ENCODE measurements around the gene MMP17.

The MMP17 gene

DNA sequence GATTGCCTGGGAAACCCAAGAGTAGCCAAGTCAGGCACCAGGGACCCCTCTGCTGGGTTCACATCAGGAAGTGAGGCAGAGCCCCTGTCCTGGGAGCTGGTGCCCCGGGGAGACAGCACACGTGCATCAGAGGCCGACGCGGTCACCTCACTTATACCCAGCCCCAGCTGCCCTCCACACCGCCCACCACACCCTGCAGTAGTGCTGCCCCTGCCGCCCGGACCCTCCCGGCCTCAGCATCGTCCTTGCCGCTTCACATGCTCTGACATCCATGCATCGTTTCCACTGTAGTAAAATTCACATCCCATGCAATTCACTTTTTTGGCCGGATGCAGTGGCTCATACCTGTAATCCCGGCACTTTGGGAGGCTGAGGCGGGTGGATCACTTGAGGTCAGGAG lies 14.0 kb downstream of the MMP17 start:
- Histone ChIP-seq H3K4me3 (no peak overlapping the region), H3K9me3 (replicated peaks in 1 of 11) (no peaks in the 10 kb centered on the region), H3K9ac (no peak overlapping the region), H3K27ac (no peak overlapping the region), H4K20me1 (peaks cover 0 to 74% (median 3%) of the 10 kb centered on the region in 11 experiments; a peak in 12 of 22 replicates), H3K36me3 (peaks cover 0 to 61% (median 26%) of the 10 kb centered on the region in 11 experiments; a peak in 16 of 22 replicates), H3K4me1 (no peaks in the 10 kb centered on the region), H3K4me2 (no peak overlapping the region), H3K27me3 (no peaks in the 10 kb centered on the region)
- TF ChIP-seq Cebpa-rat (IDR thresholded peaks at IDR 0.05): no peak

GRCh38 chr12:131843527-131843926 lies 15.3 kb downstream of the MMP17 start:
- peaks cover 0 to 62% (median 26%) of the 10 kb centered on the region in 11 experiments; a peak in 16 of 22 replicates for H3K36me3 ChIP-seq
- no peak overlapping the region for H3K4me3 ChIP-seq
- TF ChIP-seq Cebpa-rat (IDR thresholded peaks at IDR 0.05): no peak
- no peaks in the 10 kb centered on the region for H3K4me1 ChIP-seq
- no peak overlapping the region for H3K27ac ChIP-seq
- H3K4me2 ChIP-seq: no peak overlapping the region
- no peaks in the 10 kb centered on the region for H3K9me3 ChIP-seq (replicated peaks in 1 of 11)
- H4K20me1 ChIP-seq: peaks cover 0 to 61% (median 0%) of the 10 kb centered on the region in 11 experiments; a peak in 4 of 22 replicates
- no peak overlapping the region for H3K9ac ChIP-seq
- no peaks in the 10 kb centered on the region for H3K27me3 ChIP-seq

DNA sequence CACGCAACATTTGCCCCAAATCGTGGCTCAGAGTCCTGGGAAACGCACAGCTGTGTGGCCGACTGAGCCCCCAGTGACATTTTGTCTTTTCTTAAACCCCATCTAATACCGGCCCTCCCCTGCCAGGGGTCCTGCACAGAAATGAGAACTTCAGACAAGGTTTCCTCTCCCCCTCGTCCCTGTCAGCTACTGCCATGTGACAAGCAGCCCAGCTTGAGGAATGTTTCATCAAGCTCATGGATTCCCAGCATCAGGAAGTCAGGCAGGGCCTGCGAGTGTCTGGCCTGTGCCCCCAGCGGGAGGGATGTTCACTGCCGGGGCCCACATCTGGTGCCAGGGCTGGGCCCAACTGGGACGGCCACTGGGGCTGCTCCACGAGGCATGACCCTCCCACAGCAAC lies 15.9 kb downstream of the MMP17 start:
- peaks cover 0 to 55% (median 0%) of the 10 kb centered on the region in 11 experiments; a peak in 4 of 22 replicates for H4K20me1 ChIP-seq
- H3K4me3 ChIP-seq: no peak overlapping the region
- H3K9me3 ChIP-seq (replicated peaks in 1 of 11): no peaks in the 10 kb centered on the region
- H3K4me1 ChIP-seq: peaks cover 0 to 4% (median 0%) of the 10 kb centered on the region in 10 experiments; a peak in 2 of 20 replicates
- H3K36me3 ChIP-seq: peaks cover 0 to 62% (median 26%) of the 10 kb centered on the region in 11 experiments; a peak in 16 of 22 replicates
- no peak overlapping the region for H3K27ac ChIP-seq
- no peak for TF ChIP-seq Cebpa-rat (IDR thresholded peaks at IDR 0.05)
- H3K4me2 ChIP-seq: no peak overlapping the region
- H3K9ac ChIP-seq: no peak overlapping the region
- no peaks in the 10 kb centered on the region for H3K27me3 ChIP-seq

DNA sequence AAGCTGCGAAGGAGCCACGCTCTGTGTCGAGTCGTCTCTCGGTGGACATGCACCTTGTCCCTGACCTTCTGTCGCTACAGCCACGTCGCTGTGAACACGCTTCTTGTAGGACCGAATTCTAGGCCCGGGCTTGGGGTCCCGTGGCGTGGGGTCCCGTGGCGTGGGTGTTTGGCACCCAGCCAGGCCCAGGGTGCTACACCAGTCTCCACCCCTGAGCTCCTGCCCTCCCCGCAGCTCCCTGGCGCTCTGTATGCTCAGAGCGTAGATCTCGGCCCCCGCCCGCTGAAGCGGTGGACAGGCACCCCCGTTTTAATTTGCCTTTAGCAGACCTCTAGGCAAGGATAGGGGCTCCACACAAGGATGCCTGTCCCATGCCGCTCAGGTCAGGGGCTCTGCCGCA lies 16.5 kb downstream of the MMP17 start:
- Histone ChIP-seq H3K27ac (no peak overlapping the region), H3K36me3 (peaks cover 0 to 62% (median 26%) of the 10 kb centered on the region in 11 experiments; a peak in 16 of 22 replicates), H3K4me3 (no peak overlapping the region), H3K9me3 (replicated peaks in 1 of 11) (no peaks in the 10 kb centered on the region), H3K9ac (no peak overlapping the region), H3K4me2 (no peak overlapping the region), H4K20me1 (peaks cover 0 to 56% (median 0%) of the 10 kb centered on the region in 11 experiments; a peak in 2 of 22 replicates), H3K4me1 (peaks cover 0 to 4% (median 0%) of the 10 kb centered on the region in 10 experiments; a peak in 2 of 20 replicates), H3K27me3 (no peaks in the 10 kb centered on the region)
- no peak for TF ChIP-seq Cebpa-rat (IDR thresholded peaks at IDR 0.05)

GRCh38 chr12:131845121-131845520 lies 16.9 kb downstream of the MMP17 start:
- peaks cover 0 to 61% (median 24%) of the 10 kb centered on the region in 11 experiments; a peak in 16 of 22 replicates for H3K36me3 ChIP-seq
- H3K4me3 ChIP-seq: no peak overlapping the region
- no peak for TF ChIP-seq Cebpa-rat (IDR thresholded peaks at IDR 0.05)

GRCh38 chr12:131847456-131847855 lies 19.3 kb downstream of the MMP17 start:
- Histone ChIP-seq H3K27me3 (peaks cover 0 to 16% (median 0%) of the 10 kb centered on the region in 11 experiments; a peak in 4 of 22 replicates), H4K20me1 (peaks cover 0 to 60% (median 13%) of the 10 kb centered on the region in 11 experiments; a peak in 15 of 22 replicates), H3K4me1 (peaks cover 13 to 23% (median 19%) of the 10 kb centered on the region in 10 experiments), H3K27ac (no peak overlapping the region), H3K9me3 (replicated peaks in 1 of 11) (no peaks in the 10 kb centered on the region), H3K36me3 (peaks cover 0 to 48% (median 10%) of the 10 kb centered on the region in 11 experiments; a peak in 9 of 22 replicates), H3K9ac (no peak overlapping the region), H3K4me2 (no peak overlapping the region), H3K4me3 (no peak overlapping the region)
- no peak for TF ChIP-seq Cebpa-rat (IDR thresholded peaks at IDR 0.05)

More at GRCh38 chr12:131845121-131845520, 16.9 kb downstream of the MMP17 start:
- H3K4me2 ChIP-seq: no peak overlapping the region
- no peaks in the 10 kb centered on the region for H3K27me3 ChIP-seq
- peaks cover 0 to 57% (median 0%) of the 10 kb centered on the region in 11 experiments; a peak in 3 of 22 replicates for H4K20me1 ChIP-seq
- H3K9me3 ChIP-seq (replicated peaks in 1 of 11): no peaks in the 10 kb centered on the region
- no peak overlapping the region for H3K9ac ChIP-seq
- no peak overlapping the region for H3K27ac ChIP-seq
- peaks cover 0 to 4% (median 0%) of the 10 kb centered on the region in 10 experiments; a peak in 2 of 20 replicates for H3K4me1 ChIP-seq

DNA sequence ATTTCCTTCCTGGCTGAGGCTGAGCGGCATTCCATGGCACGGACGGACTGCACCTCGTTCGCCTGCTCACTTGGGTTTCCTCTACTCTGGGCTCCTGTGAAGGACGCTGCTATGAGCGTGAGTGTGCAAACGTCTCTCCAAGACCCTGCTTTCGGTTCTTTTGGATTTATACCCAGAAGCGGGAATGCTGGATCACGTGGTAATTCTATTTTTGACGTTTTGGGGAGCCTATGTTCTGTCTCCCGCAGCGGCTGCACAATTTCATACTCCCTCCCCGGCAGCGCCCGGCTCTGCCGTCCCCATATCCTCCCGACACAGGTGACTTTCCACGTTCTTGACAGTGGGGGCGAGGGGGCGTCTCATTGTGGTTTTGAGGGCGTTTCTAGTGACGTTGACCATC lies 20.6 kb downstream of the MMP17 start:
- H3K4me2 ChIP-seq: 0 out of 22 replicates have a peak overlapping the region, but pooled peaks of 1 of the 11 experiments have one; percentile 14
- H3K27ac ChIP-seq: no peak overlapping the region
- H3K27me3 ChIP-seq: peaks cover 0 to 29% (median 0%) of the 10 kb centered on the region in 11 experiments; a peak in 4 of 22 replicates
- H3K4me1 ChIP-seq: peaks cover 22 to 36% (median 32%) of the 10 kb centered on the region in 10 experiments
- H3K36me3 ChIP-seq: peaks cover 0 to 47% (median 10%) of the 10 kb centered on the region in 11 experiments; a peak in 9 of 22 replicates
- no peak overlapping the region for H3K4me3 ChIP-seq
- peaks cover 0 to 68% (median 17%) of the 10 kb centered on the region in 11 experiments; a peak in 15 of 22 replicates for H4K20me1 ChIP-seq
- H3K9ac ChIP-seq: no peak overlapping the region
- H3K9me3 ChIP-seq (replicated peaks in 1 of 11): no peaks in the 10 kb centered on the region
- TF ChIP-seq Cebpa-rat (IDR thresholded peaks at IDR 0.05): no peak

GRCh38 chr12:131849700-131850553 lies 21.7 kb downstream of the MMP17 start:
- peaks cover 0 to 31% (median 0%) of the 10 kb centered on the region in 11 experiments; a peak in 4 of 22 replicates for H3K27me3 ChIP-seq
- peak overlapping the region in 1 of 11 experiments; percentile 93; a peak in 1 of 22 replicates for H3K4me2 ChIP-seq
- no peak overlapping the region for H3K27ac ChIP-seq
- H3K4me1 ChIP-seq: peaks cover 22 to 48% (median 42%) of the 10 kb centered on the region in 10 experiments
- H3K9me3 ChIP-seq (replicated peaks in 1 of 11): no peaks in the 10 kb centered on the region
- TF ChIP-seq Cebpa-rat (IDR thresholded peaks at IDR 0.05): no peak
- H3K4me3 ChIP-seq: no peak overlapping the region
- peaks cover 0 to 35% (median 8%) of the 10 kb centered on the region in 11 experiments; a peak in 8 of 22 replicates for H3K36me3 ChIP-seq
- H4K20me1 ChIP-seq: peaks cover 0 to 64% (median 17%) of the 10 kb centered on the region in 11 experiments; a peak in 15 of 22 replicates
- no peak overlapping the region for H3K9ac ChIP-seq
